ENCODE results near the gene TTBK2. TPM values are rescaled to one million over a fixed set of nuclear protein-coding genes. Genes with fewer than 3 reads are reported as not detected.

The TTBK2 gene
- total RNA-seq, 2 experiments from 2014 or later = 9.7 to 10.5 TPM

GRCh38 chr15:42707873-42708544, 212.6 kb downstream of the TTBK2 start:
- peaks cover 2% of the 10 kb centered on the region for H3K36me3 Mint-ChIP-seq (ENCODE audit: low read depth)
- no peak overlapping the region for H3K27ac Mint-ChIP-seq
- CTCF ChIA-PET = interaction anchor here (0.7 kb wide), 1 partner anchor 232 kb away, joined by 3 read pairs; no protein-coding TSS in a partner anchor
- no peak overlapping the region for H3K4me3 Mint-ChIP-seq
- DNase-seq (no peak), ATAC-seq (no peak)
- H3K4me1 Mint-ChIP-seq = peaks cover 5% of the 10 kb centered on the region
- intact Hi-C loops (cut with DNase I, micrococcal nuclease) = no loop called here
- POLR2A ChIA-PET = no interaction called here
- H3K27me3 Mint-ChIP-seq = no peaks in the 10 kb centered on the region
- no peaks in the 10 kb centered on the region for H3K9me3 Mint-ChIP-seq (ENCODE audit: low read depth)

- ChIA-PET POLR2A (no interaction called here), CTCF (interaction anchor here (6.0 kb wide), 1 partner anchor 220 kb away, joined by 46 read pairs; no protein-coding TSS in a partner anchor)
- Mint-ChIP-seq H3K36me3 (ENCODE audit: low read depth) (peaks cover 2% of the 10 kb centered on the region), H3K27me3 (no peaks in the 10 kb centered on the region), H3K4me3 (no peak overlapping the region), H3K27ac (no peak overlapping the region), H3K4me1 (peaks cover 5% of the 10 kb centered on the region), H3K9me3 (ENCODE audit: low read depth) (no peaks in the 10 kb centered on the region)
- intact Hi-C loops (cut with DNase I, micrococcal nuclease) = no loop called here
- no peak for ATAC-seq
- no peak for DNase-seq
Measured at GRCh38 chr15:42707068-42707467, 213.5 kb downstream of the TTBK2 start.

GRCh38 chr15:42705336-42705735, 215.2 kb downstream of the TTBK2 start:
- POLR2A ChIA-PET = no interaction called here
- intact Hi-C loops (cut with DNase I, micrococcal nuclease) = no loop called here
- peaks cover 5% of the 10 kb centered on the region for H3K4me1 Mint-ChIP-seq

GRCh38 chr15:42704492-42704926, 216.1 kb downstream of the TTBK2 start:
- Mint-ChIP-seq H3K27ac (no peak overlapping the region), H3K36me3 (ENCODE audit: low read depth) (peaks cover 7% of the 10 kb centered on the region), H3K4me3 (no peak overlapping the region), H3K4me1 (peaks cover 5% of the 10 kb centered on the region), H3K9me3 (ENCODE audit: low read depth) (no peaks in the 10 kb centered on the region), H3K27me3 (no peaks in the 10 kb centered on the region)
- intact Hi-C loops (cut with DNase I, micrococcal nuclease) = loop anchor here (1.0 kb wide), 3 partner anchors 222 to 581 kb away; no protein-coding TSS in a partner anchor
- ATAC-seq (peak; percentile 98), DNase-seq (peak; percentile 78)
- ChIA-PET CTCF (interaction anchor here (0.6 to 6.0 kb wide), 2 partner anchors 36 to 222 kb away, joined by 3 to 46 read pairs; no protein-coding TSS in a partner anchor), POLR2A (no interaction called here)

More at GRCh38 chr15:42705336-42705735, 215.2 kb downstream of the TTBK2 start:
- H3K4me3 Mint-ChIP-seq = no peak overlapping the region
- H3K27ac Mint-ChIP-seq = no peak overlapping the region
- no peaks in the 10 kb centered on the region for H3K9me3 Mint-ChIP-seq (ENCODE audit: low read depth)
- DNase-seq = no peak
- peaks cover 7% of the 10 kb centered on the region for H3K36me3 Mint-ChIP-seq (ENCODE audit: low read depth)
- CTCF ChIA-PET = interaction anchor here (0.7 to 6.0 kb wide), 4 partner anchors 12 to 222 kb away, joined by 3 to 46 read pairs (median 3); no protein-coding TSS in a partner anchor
- ATAC-seq = no peak
- H3K27me3 Mint-ChIP-seq = no peaks in the 10 kb centered on the region

- H3K4me3 Mint-ChIP-seq = no peak overlapping the region
- ATAC-seq (no peak), DNase-seq (no peak)
- intact Hi-C loops (cut with DNase I, micrococcal nuclease) = loop anchor here in 1 of 2 experiments (1.0 kb wide), 1 partner anchor 13 kb away; no protein-coding TSS in a partner anchor
- H3K27me3 Mint-ChIP-seq = no peaks in the 10 kb centered on the region
- H3K36me3 Mint-ChIP-seq (ENCODE audit: low read depth) = peaks cover 6% of the 10 kb centered on the region
- H3K27ac Mint-ChIP-seq = no peak overlapping the region
- H3K4me1 Mint-ChIP-seq = no peaks in the 10 kb centered on the region
- POLR2A ChIA-PET = no interaction called here
- CTCF ChIA-PET = interaction anchor here (0.9 kb wide), 1 partner anchor 10 kb away, joined by 3 read pairs; no protein-coding TSS in a partner anchor
- no peaks in the 10 kb centered on the region for H3K9me3 Mint-ChIP-seq (ENCODE audit: low read depth)
Measured at GRCh38 chr15:42696626-42697025, 224.0 kb downstream of the TTBK2 start.

- POLR2A ChIA-PET = no interaction called here
- no peak for DNase-seq
- CTCF ChIA-PET = interaction anchor here (0.7 kb wide), 1 partner anchor 709 kb away, joined by 3 read pairs; no protein-coding TSS in a partner anchor
- Mint-ChIP-seq H3K27me3 (no peaks in the 10 kb centered on the region), H3K9me3 (ENCODE audit: low read depth) (no peaks in the 10 kb centered on the region), H3K4me3 (no peak overlapping the region), H3K36me3 (ENCODE audit: low read depth) (peaks cover under 1% of the 10 kb centered on the region), H3K27ac (no peak overlapping the region), H3K4me1 (peaks cover 3% of the 10 kb centered on the region)
- intact Hi-C loops (cut with DNase I, micrococcal nuclease) = no loop called here
- ATAC-seq = no peak
Measured at GRCh38 chr15:42695527-42696071, 225.0 kb downstream of the TTBK2 start.

GRCh38 chr15:42694398-42694797, 226.2 kb downstream of the TTBK2 start:
- Mint-ChIP-seq H3K4me3 (no peak overlapping the region), H3K4me1 (peaks cover 3% of the 10 kb centered on the region), H3K9me3 (ENCODE audit: low read depth) (no peaks in the 10 kb centered on the region), H3K27me3 (no peaks in the 10 kb centered on the region), H3K36me3 (ENCODE audit: low read depth) (no peaks in the 10 kb centered on the region), H3K27ac (no peak overlapping the region)
- DNase-seq (no peak), ATAC-seq (no peak)
- ChIA-PET POLR2A (no interaction called here), CTCF (interaction anchor here (0.6 to 0.7 kb wide), 2 partner anchors 11 to 57 kb away, joined by 3 read pairs; no protein-coding TSS in a partner anchor)
- intact Hi-C loops (cut with DNase I, micrococcal nuclease) = no loop called here

GRCh38 chr15:42693942-42694341, 226.6 kb downstream of the TTBK2 start:
- ChIA-PET POLR2A (interaction anchor here (0.6 kb wide), 1 partner anchor 267 kb away, joined by 8 read pairs; no protein-coding TSS in a partner anchor), CTCF (interaction anchor here (0.6 kb wide), 1 partner anchor 10 kb away, joined by 3 read pairs; no protein-coding TSS in a partner anchor)
- no peak for DNase-seq
- intact Hi-C loops (cut with DNase I, micrococcal nuclease) = no loop called here
- Mint-ChIP-seq H3K27me3 (no peaks in the 10 kb centered on the region), H3K9me3 (ENCODE audit: low read depth) (no peaks in the 10 kb centered on the region), H3K4me3 (no peak overlapping the region), H3K27ac (no peak overlapping the region), H3K4me1 (peaks cover 3% of the 10 kb centered on the region), H3K36me3 (ENCODE audit: low read depth) (no peaks in the 10 kb centered on the region)
- ATAC-seq = no peak

GRCh38 chr15:42693496-42693895, 227.1 kb downstream of the TTBK2 start:
- DNase-seq = no peak
- Mint-ChIP-seq H3K4me3 (no peak overlapping the region), H3K27ac (no peak overlapping the region), H3K4me1 (peaks cover 3% of the 10 kb centered on the region), H3K36me3 (ENCODE audit: low read depth) (no peaks in the 10 kb centered on the region), H3K9me3 (ENCODE audit: low read depth) (no peaks in the 10 kb centered on the region), H3K27me3 (no peaks in the 10 kb centered on the region)
- intact Hi-C loops (cut with DNase I, micrococcal nuclease) = no loop called here
- no peak for ATAC-seq
- ChIA-PET POLR2A (interaction anchor here (0.6 kb wide), 1 partner anchor 268 kb away, joined by 8 read pairs; no protein-coding TSS in a partner anchor), CTCF (interaction anchor here (0.5 kb wide), 1 partner anchor 12 kb away, joined by 3 read pairs; no protein-coding TSS in a partner anchor)

GRCh38 chr15:42692997-42693396, 227.6 kb downstream of the TTBK2 start:
- no peaks in the 10 kb centered on the region for H3K27me3 Mint-ChIP-seq
- no peak overlapping the region for H3K4me3 Mint-ChIP-seq
- ATAC-seq (no peak), DNase-seq (no peak)
- no peaks in the 10 kb centered on the region for H3K36me3 Mint-ChIP-seq (ENCODE audit: low read depth)
- no peak overlapping the region for H3K27ac Mint-ChIP-seq
- peaks cover 3% of the 10 kb centered on the region for H3K4me1 Mint-ChIP-seq
- ChIA-PET POLR2A (no interaction called here), CTCF (interaction anchor here (0.5 kb wide), 2 partner anchors 13 to 233 kb away, joined by 3 read pairs; no protein-coding TSS in a partner anchor)
- intact Hi-C loops (cut with DNase I, micrococcal nuclease) = no loop called here
- no peaks in the 10 kb centered on the region for H3K9me3 Mint-ChIP-seq (ENCODE audit: low read depth)

- no peaks in the 10 kb centered on the region for H3K36me3 Mint-ChIP-seq (ENCODE audit: low read depth)
- no peaks in the 10 kb centered on the region for H3K27me3 Mint-ChIP-seq
- CTCF ChIA-PET = interaction anchor here (0.5 kb wide), 1 partner anchor 234 kb away, joined by 3 read pairs; no protein-coding TSS in a partner anchor
- POLR2A ChIA-PET = no interaction called here
- H3K27ac Mint-ChIP-seq = no peak overlapping the region
- H3K9me3 Mint-ChIP-seq (ENCODE audit: low read depth) = no peaks in the 10 kb centered on the region
- ATAC-seq = no peak
- intact Hi-C loops (cut with DNase I, micrococcal nuclease) = no loop called here
- DNase-seq = no peak
- no peak overlapping the region for H3K4me3 Mint-ChIP-seq
- H3K4me1 Mint-ChIP-seq = peaks cover 3% of the 10 kb centered on the region
Measured at GRCh38 chr15:42692536-42692935, 228.0 kb downstream of the TTBK2 start.

All from activated CD4-positive, alpha-beta T cell treated with anti-CD3 and anti-CD28 coated beads for 36 hours (primary cell).